Measurements from ENCODE around the gene NFE2L3.

GRCh38 chr7:26155531-26156375 lies 3.8 kb downstream of the NFE2L3 start:
- TF ChIP-seq CTCF (conservative IDR thresholded peaks at IDR 0.05; ENCODE audit: low read depth, low read length), result no peak; the same call in 1 of the 2 replicates
- no peak for TF ChIP-seq EZH2phosphoT487 (IDR thresholded peaks at IDR 0.05; ENCODE audit: borderline replicate concordance, low read length)
- TF ChIP-seq EZH2 (IDR thresholded peaks at IDR 0.05; ENCODE audit: low read length, unreplicated experiment), result no peak
